Activated T-cell treated with anti-CD3 and anti-CD28 coated beads, Interleukin-2, amount 50 U/mL, for 1 hour (primary cell): ENCODE data around the gene TMEM59.
"Not testable (repeated sequence)": the region's sequence is repeated elsewhere in the genome, so short reads cannot be mapped to it uniquely, and the experiment has no call there.

Experiments used
- DNase-seq: peaks from one replicate; pipeline ENCODE4 v3.0.0-alpha.2; 2020

TMEM59 gene

GRCh38 chr1:54052431-54052933, 522 bp downstream of the TMEM59 start:
- no peak for DNase-seq

GRCh38 chr1:54051933-54052430, 1.0 kb downstream of the TMEM59 start:
- no peak for DNase-seq

GRCh38 chr1:54050435-54050834, 2.6 kb downstream of the TMEM59 start:
- DNase-seq = not testable (repeated sequence)

- DNase-seq = no peak
Observed at GRCh38 chr1:54047384-54048305, 5.4 kb downstream of the TMEM59 start.

GRCh38 chr1:54046671-54047383, 6.2 kb downstream of the TMEM59 start:
- no peak for DNase-seq

GRCh38 chr1:54045496-54045895, 7.5 kb downstream of the TMEM59 start:
- no peak for DNase-seq

GRCh38 chr1:54041806-54042205, 11.2 kb downstream of the TMEM59 start:
- no peak for DNase-seq

- DNase-seq = no peak
Observed at GRCh38 chr1:54037476-54037875, 15.5 kb downstream of the TMEM59 start.

GRCh38 chr1:54028306-54029251, 24.4 kb downstream of the TMEM59 start:
- DNase-seq = no peak

GRCh38 chr1:54027848-54028247, 25.2 kb downstream of the TMEM59 start:
- no peak for DNase-seq

GRCh38 chr1:54024811-54025210, 28.2 kb downstream of the TMEM59 start:
- not testable (repeated sequence) for DNase-seq

GRCh38 chr1:54024358-54024757, 28.6 kb downstream of the TMEM59 start:
- no peak for DNase-seq

GRCh38 chr1:54019562-54020176, 33.3 kb downstream of the TMEM59 start:
- DNase-seq = not testable (repeated sequence)

- no peak for DNase-seq
Observed at GRCh38 chr1:54018635-54019034, 34.4 kb downstream of the TMEM59 start.

GRCh38 chr1:54017979-54018378, 35.0 kb downstream of the TMEM59 start, which contains the start of gene LDLRAD1:
LDLRAD1 (minus strand) TSS chr1:54018186; CDS start chr1:54018112, 74 bp downstream.
- no peak for DNase-seq

GRCh38 chr1:54016343-54017282, 36.4 kb downstream of the TMEM59 start:
- DNase-seq = no peak

GRCh38 chr1:54014009-54014629, 38.9 kb downstream of the TMEM59 start:
- DNase-seq = no peak

- no peak for DNase-seq
Observed at GRCh38 chr1:54013393-54014008, 39.5 kb downstream of the TMEM59 start.

- DNase-seq = no peak
Observed at GRCh38 chr1:54012863-54013262, 40.1 kb downstream of the TMEM59 start.

GRCh38 chr1:54012008-54012325, 41.0 kb downstream of the TMEM59 start:
- no peak for DNase-seq
